HepG2 (cell line): Measurements from ENCODE around the gene GRID1. TPM values are rescaled to one million over a fixed set of nuclear protein-coding genes. Genes with fewer than 3 reads are reported as not detected.

Experiments used
- ATAC-seq: fragments of 200-7000 bp; cut with Tn5 transposase; 3 replicates; pipeline ENCODE4 v1.9.1; 2020; ENCODE audit warnings: mild to moderate bottlenecking, moderate library complexity
- BruUV-seq: library from RNA; stranded (reverse); fragments of 400-500 nt; replicated peaks from 2 replicates; lab custom pipeline; 2021; lab: Mats Ljungman, UMichigan
- CTCF ChIA-PET: fragments of 300-600 bp; formaldehyde crosslinking; extraction: SDS; loops from one replicate; lab custom pipeline; 2021; ENCODE audit warnings: low total read pairs, inconsistent platforms, low intra/inter-chr PET ratio; lab: Yijun Ruan, JAX
- POLR2A ChIA-PET: fragments of 350-600 bp; sonication (Branson Sonifier 250); formaldehyde crosslinking; loops from one replicate; lab custom pipeline; 2020; ENCODE audit warnings: antibody characterized with exemption, inconsistent platforms; lab: Yijun Ruan, JAX
- DNase-seq: peaks from one replicate; pipeline ENCODE4 v3.0.0-alpha.2; 2015; ENCODE audit warnings: low spot score
- FAIRE-seq: peaks from 3 replicates; lab custom pipeline; 2011; peaks lifted over from hg19 to GRCh38; lab: Jason Lieb, UNC
- H2AFZ ChIP-seq: one replicate; pipeline ENCODE4 v1.6.1; 2011; ENCODE audit warnings: low read length, inconsistent platforms
- H3K27ac ChIP-seq: fragments of 300-600 bp; 3 replicates; pipeline ENCODE4 v1.8.0; 2011; ENCODE audit warnings: mixed run types, mild to moderate bottlenecking, mixed read lengths, low read length, inconsistent platforms; ENCODE audit not compliant: insufficient read depth; ENCODE audit errors: extremely low read length
- H3K27me3 ChIP-seq, 2 experiments: fragments of 200-600 bp in 1 of 2; 2 replicates in 1 of 2; 3 replicates in 1 of 2; pipeline versions ENCODE4 v1.6.0 to v1.8.0; 2011; ENCODE audit warnings: low read length in 2 of 2, mild to moderate bottlenecking in 2 of 2, moderate library complexity in 2 of 2, inconsistent platforms in 1 of 2; ENCODE audit not compliant: insufficient read depth in 2 of 2, control insufficient read depth in 1 of 2
- H3K36me3 ChIP-seq, 2 experiments: fragments of 200-600 bp in 1 of 2; replicated peaks in 1 of 2; 2 replicates in 1 of 2; 3 replicates in 1 of 2; pipeline versions ENCODE4 v1.5.1 to v1.8.0; 2011; ENCODE audit warnings: low read length in 2 of 2, inconsistent platforms in 1 of 2; ENCODE audit not compliant: insufficient read depth in 2 of 2, control insufficient read depth in 1 of 2
- H3K4me1 ChIP-seq: 2 replicates; pipeline ENCODE4 v1.5.1; 2012; ENCODE audit warnings: low read length, inconsistent platforms; ENCODE audit not compliant: insufficient read depth
- H3K4me2 ChIP-seq: 2 replicates; pipeline ENCODE4 v1.6.0; 2011; ENCODE audit warnings: low read depth, low read length, inconsistent platforms
- H3K4me3 ChIP-seq, 3 experiments: fragments of 200-600 bp in 1 of 3; sonication (generic), shearing (Covaris generic) in 1 of 3; replicated peaks in 1 of 3; 2 replicates each; pipeline ENCODE4 v1.5.1; 2011 to 2016; ENCODE audit warnings: low read length in 3 of 3, inconsistent platforms in 2 of 3, low read depth in 2 of 3, mild to moderate bottlenecking in 2 of 3, control low read depth in 1 of 3, mixed read lengths in 1 of 3; ENCODE audit not compliant: insufficient read depth in 1 of 3
- H3K79me2 ChIP-seq: one replicate; pipeline ENCODE4 v1.6.1; 2011; ENCODE audit warnings: low read length, inconsistent platforms; ENCODE audit not compliant: insufficient read depth
- H3K9ac ChIP-seq: 2 replicates; pipeline ENCODE4 v1.6.0; 2011; ENCODE audit warnings: mild to moderate bottlenecking, low read depth, low read length, inconsistent platforms; ENCODE audit not compliant: insufficient read depth
- H3K9me3 ChIP-seq: 2 replicates; pipeline ENCODE4 v1.5.1; 2012; ENCODE audit warnings: mild to moderate bottlenecking, low read length
- H4K20me1 ChIP-seq: 2 replicates; pipeline ENCODE4 v1.6.0; 2011; ENCODE audit warnings: inconsistent platforms, mild to moderate bottlenecking, low read length, moderate library complexity; ENCODE audit not compliant: insufficient read depth
- BHLHE40 ChIP-seq: IDR thresholded peaks from 2 replicates; pipeline ENCODE4 v1.6.1; 2011; ENCODE audit warnings: low read length, improper control_type of control experiment
- CEBPB ChIP-seq: IDR thresholded peaks from 2 replicates; pipeline ENCODE4 v1.6.1; 2011; ENCODE audit warnings: low read depth, low read length, improper control_type of control experiment, borderline replicate concordance
- FOXO1 ChIP-seq: sonication (generic); formaldehyde crosslinking; IDR thresholded peaks from 2 replicates; pipeline ENCODE4 v1.4.0; 2020; ENCODE audit warnings: missing genetic modification reagents
- KLF6 ChIP-seq: IDR thresholded peaks from 2 replicates; pipeline ENCODE4 v1.8.0; 2016; ENCODE audit warnings: missing biosample characterization, missing genetic modification reagents
- MBD4 ChIP-seq: IDR thresholded peaks from 2 replicates; pipeline ENCODE4 v1.6.1; 2012; ENCODE audit warnings: low read length, inconsistent platforms, borderline replicate concordance
- NFE2L1 ChIP-seq: sonication (generic); formaldehyde crosslinking; IDR thresholded peaks from 2 replicates; pipeline ENCODE4 v1.4.0; 2020; ENCODE audit warnings: missing genetic modification reagents, mild to moderate bottlenecking, borderline replicate concordance
- RELA ChIP-seq: sonication (generic); formaldehyde crosslinking; IDR thresholded peaks from 2 replicates; pipeline ENCODE4 v1.4.0; 2020; ENCODE audit warnings: missing genetic modification reagents
- TCF12 ChIP-seq, 2 experiments: fragments of 450-650 bp in 1 of 2; sonication (generic) in 1 of 2; formaldehyde crosslinking in 1 of 2; IDR thresholded peaks; 2 replicates each; pipeline versions ENCODE4 v1.6.1 to v1.8.0; 2017 to 2022; ENCODE audit warnings: antibody characterized with exemption in 1 of 2, mild to moderate bottlenecking in 1 of 2, missing genetic modification reagents in 1 of 2, moderate library complexity in 1 of 2
- TFE3 ChIP-seq: IDR thresholded peaks from 2 replicates; pipeline ENCODE4 v1.6.1; 2016
- ZFP1 ChIP-seq: IDR thresholded peaks from 2 replicates; pipeline ENCODE4 v1.6.1; 2016
- ZKSCAN8 ChIP-seq: IDR thresholded peaks from 2 replicates; pipeline ENCODE4 v1.6.1; 2016; ENCODE audit warnings: borderline replicate concordance, missing genetic modification reagents, missing compliant biosample characterization
- ZNF274 ChIP-seq: sonication (generic); formaldehyde crosslinking; IDR thresholded peaks from 2 replicates; pipeline ENCODE4 v1.5.1; 2020; ENCODE audit warnings: mild to moderate bottlenecking, missing genetic modification reagents
- ZNF282 ChIP-seq: fragments of 450-650 bp; IDR thresholded peaks from 2 replicates; pipeline ENCODE4 v1.6.1; 2018; ENCODE audit not compliant: partially characterized antibody
- ZNF326 ChIP-seq: sonication (generic); formaldehyde crosslinking; IDR thresholded peaks from 2 replicates; pipeline ENCODE4 v1.4.0; 2020; ENCODE audit warnings: missing genetic modification reagents, borderline replicate concordance
- ZNF577 ChIP-seq: sonication (generic); formaldehyde crosslinking; IDR thresholded peaks from 2 replicates; pipeline ENCODE4 v1.4.0; 2020; ENCODE audit warnings: mild to moderate bottlenecking, low read depth, missing genetic modification reagents, borderline replicate concordance
- ZNF883 ChIP-seq: sonication (generic); formaldehyde crosslinking; IDR thresholded peaks from 2 replicates; pipeline ENCODE4 v1.5.1; 2020; ENCODE audit warnings: mild to moderate bottlenecking, missing genetic modification reagents; ENCODE audit errors: not compliant biosample characterization
- ZSCAN9 ChIP-seq: IDR thresholded peaks from 2 replicates; pipeline ENCODE4 v1.6.1; 2016; ENCODE audit warnings: borderline replicate concordance
- WGBS: methylation state at CpG from one replicate; pipeline ENCODE4 v1.1.6; 2017; ENCODE audit warnings: low lambda C conversion rate; 5-methylcytosine and 5-hydroxymethylcytosine counted together
- in situ Hi-C: cut with HindIII; loops from 2 replicates; pipeline ENCODE4 v1.10.0; 2017; ENCODE audit warnings: low pct_unique_long_range_greater_than_20kb; ENCODE audit not compliant: extremely low pct_ligation_motif_present
- intact Hi-C: fragments of 100-400 bp; cut with micrococcal nuclease; formaldehyde crosslinking; loops from one replicate; pipeline ENCODE4 v1.10.0; 2022; ENCODE audit not compliant: unreplicated experiment
- polyA plus RNA-seq, 8 experiments: library from polyadenylated mRNA; depleted of rRNA in 3 of 8; stranded (reverse) in 7 of 8; unstranded in 1 of 8; fragments of >200 nt; fragmentation: Illumina TruSeq in 4 of 8; extraction: Trizol in 4 of 8; gene quantifications; 2 replicates each; pipeline versions ENCODE4 v1.2.1 to v1.2.3, GENCODE V29; 2011 to 2016; ENCODE audit warnings: low read depth in 4 of 8, missing spikeins in 1 of 8, mixed read lengths in 1 of 8; ENCODE audit not compliant: insufficient read depth in 1 of 8
- total RNA-seq, 5 experiments: library from RNA; depleted of rRNA; stranded (reverse); fragments of >200 nt; fragmentation: Illumina TruSeq; extraction: Trizol; gene quantifications; 2 replicates each; pipeline ENCODE4 v1.2.3, GENCODE V29; 2016; ENCODE audit warnings: low read depth in 1 of 5
- TF ChIP-seq, protein P1 (sequence below): sonication (generic); formaldehyde crosslinking; IDR thresholded peaks from 2 replicates; pipeline ENCODE4 v1.4.0; 2020; ENCODE audit warnings: low read depth, mild to moderate bottlenecking, missing genetic modification reagents
- TF ChIP-seq, protein P2 (sequence below): sonication (generic); formaldehyde crosslinking; IDR thresholded peaks from 2 replicates; pipeline ENCODE4 v1.5.1; 2020; ENCODE audit warnings: missing genetic modification reagents, mild to moderate bottlenecking, borderline replicate concordance

Gene GRID1
- total and polyA plus RNA-seq, 2 of the 13 experiments (the other 11 are each of a cell fraction or from before 2014, with no cell fraction given) = 0.05 TPM; not detected in 1

DNA sequence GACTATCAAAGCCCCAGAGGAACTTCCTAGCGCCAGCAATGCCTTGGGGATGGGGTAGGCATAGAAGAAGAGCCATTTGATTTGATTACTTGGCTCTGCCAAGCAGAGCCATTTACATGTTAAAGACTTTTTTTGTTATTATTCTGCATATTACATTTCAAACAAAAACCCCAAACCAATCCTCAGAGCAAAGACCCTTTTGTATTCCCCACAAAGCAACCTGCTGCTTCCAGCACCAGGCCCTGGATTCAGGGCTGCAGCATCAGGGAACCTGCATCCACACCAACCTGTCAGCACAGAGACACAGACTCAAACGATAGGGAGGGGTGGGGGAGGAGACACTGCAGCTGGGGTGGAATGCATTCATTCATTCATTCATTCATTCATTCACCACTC lies 73.2 kb downstream of the GRID1 start (continued):
- no peak for TF ChIP-seq ZNF274 (CRISPR knock-in tag)
- TF ChIP-seq BHLHE40 = no peak
- no peak for TF ChIP-seq NFE2L1 (CRISPR knock-in tag)
- no peak for TF ChIP-seq FOXO1 (CRISPR knock-in tag)
- TF ChIP-seq ZSCAN9 (CRISPR knock-in tag) = no peak
- TF ChIP-seq ZNF577 (CRISPR knock-in tag) = no peak

DNA sequence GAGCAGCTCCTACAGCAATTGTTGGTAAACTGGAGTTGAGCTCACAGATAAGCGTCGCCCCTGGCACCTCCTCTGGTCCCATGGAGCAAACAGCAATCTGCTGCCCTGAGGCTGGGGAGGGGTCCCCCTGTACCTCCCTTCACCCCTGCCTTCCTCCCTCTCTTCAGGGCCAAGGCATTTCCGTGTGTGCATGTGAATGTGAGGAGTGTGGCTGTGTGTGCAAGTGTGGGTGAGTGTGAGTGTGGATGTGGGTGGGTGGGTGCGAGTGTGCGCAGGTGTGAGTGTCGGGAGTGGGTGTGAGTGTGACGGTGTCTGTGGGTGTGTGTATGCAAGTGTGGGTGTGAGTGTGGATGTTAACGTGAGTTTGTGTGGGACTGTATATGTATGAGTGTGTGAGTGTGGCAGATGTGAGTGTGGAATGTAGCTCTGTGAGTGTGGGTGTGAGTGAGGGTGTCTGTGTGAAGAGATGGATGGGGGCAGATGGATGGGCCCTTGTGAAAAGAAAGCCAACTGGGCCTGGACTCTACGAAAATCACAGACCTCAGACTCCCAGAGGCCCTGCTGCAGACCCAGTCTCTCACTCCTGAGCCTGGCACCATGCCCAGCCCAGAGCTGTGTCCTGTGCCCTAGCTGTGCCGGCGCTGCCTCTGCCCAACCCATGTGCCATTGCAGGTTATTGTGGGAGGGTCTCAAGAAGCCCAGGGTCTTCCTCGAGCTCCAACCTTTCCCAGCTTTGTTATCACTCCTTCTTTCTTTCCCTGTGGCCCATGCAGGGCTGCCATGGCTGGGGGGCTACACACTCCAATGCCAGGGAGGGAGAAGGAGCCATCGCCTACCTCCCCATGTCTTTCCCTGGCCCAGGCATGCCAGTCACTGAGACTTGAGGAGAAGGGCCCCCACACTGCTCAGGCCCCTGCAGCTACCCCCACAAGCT lies 73.9 kb downstream of the GRID1 start:
- no TSS peak for BruUV-seq
- H3K27me3 ChIP-seq = peaks cover 5 to 24% of the 10 kb centered on the region in 2 experiments; a peak in 4 of 5 replicates
- no peaks in the 10 kb centered on the region for H3K36me3 ChIP-seq
- intact Hi-C loops = no loop called here
- no peak overlapping the region for H3K9ac ChIP-seq
- no peak overlapping the region for H3K4me2 ChIP-seq
- CTCF ChIA-PET = no interaction called here
- H3K4me3 ChIP-seq = no peak overlapping the region
- no peak overlapping the region for H2AFZ ChIP-seq
- H3K9me3 ChIP-seq = no peaks in the 10 kb centered on the region
- H4K20me1 ChIP-seq = no peaks in the 10 kb centered on the region
- no peak for DNase-seq
- WGBS = 10% methylated on average over 10 of the region's 13 CpGs
- in situ Hi-C loops = no loop called here
- FAIRE-seq = no peak
- ATAC-seq = no peak
- no peaks in the 10 kb centered on the region for H3K79me2 ChIP-seq
- no peak overlapping the region for H3K27ac ChIP-seq
- H3K4me1 ChIP-seq = no peaks in the 10 kb centered on the region
- POLR2A ChIA-PET = no interaction called here
- TF ChIP-seq, protein P1, sequence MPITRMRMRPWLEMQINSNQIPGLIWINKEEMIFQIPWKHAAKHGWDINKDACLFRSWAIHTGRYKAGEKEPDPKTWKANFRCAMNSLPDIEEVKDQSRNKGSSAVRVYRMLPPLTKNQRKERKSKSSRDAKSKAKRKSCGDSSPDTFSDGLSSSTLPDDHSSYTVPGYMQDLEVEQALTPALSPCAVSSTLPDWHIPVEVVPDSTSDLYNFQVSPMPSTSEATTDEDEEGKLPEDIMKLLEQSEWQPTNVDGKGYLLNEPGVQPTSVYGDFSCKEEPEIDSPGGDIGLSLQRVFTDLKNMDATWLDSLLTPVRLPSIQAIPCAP (CRISPR knock-in tag) = no peak
- TF ChIP-seq ZFP1 (CRISPR knock-in tag) = no peak
- no peak for TF ChIP-seq KLF6 (CRISPR knock-in tag)
- no peak for TF ChIP-seq ZNF883 (CRISPR knock-in tag)
- no peak for TF ChIP-seq TFE3 (CRISPR knock-in tag)
- no peak for TF ChIP-seq ZNF577 (CRISPR knock-in tag)
- TF ChIP-seq RELA (CRISPR knock-in tag) = no peak
- no peak for TF ChIP-seq MBD4
- TF ChIP-seq, protein P2, sequence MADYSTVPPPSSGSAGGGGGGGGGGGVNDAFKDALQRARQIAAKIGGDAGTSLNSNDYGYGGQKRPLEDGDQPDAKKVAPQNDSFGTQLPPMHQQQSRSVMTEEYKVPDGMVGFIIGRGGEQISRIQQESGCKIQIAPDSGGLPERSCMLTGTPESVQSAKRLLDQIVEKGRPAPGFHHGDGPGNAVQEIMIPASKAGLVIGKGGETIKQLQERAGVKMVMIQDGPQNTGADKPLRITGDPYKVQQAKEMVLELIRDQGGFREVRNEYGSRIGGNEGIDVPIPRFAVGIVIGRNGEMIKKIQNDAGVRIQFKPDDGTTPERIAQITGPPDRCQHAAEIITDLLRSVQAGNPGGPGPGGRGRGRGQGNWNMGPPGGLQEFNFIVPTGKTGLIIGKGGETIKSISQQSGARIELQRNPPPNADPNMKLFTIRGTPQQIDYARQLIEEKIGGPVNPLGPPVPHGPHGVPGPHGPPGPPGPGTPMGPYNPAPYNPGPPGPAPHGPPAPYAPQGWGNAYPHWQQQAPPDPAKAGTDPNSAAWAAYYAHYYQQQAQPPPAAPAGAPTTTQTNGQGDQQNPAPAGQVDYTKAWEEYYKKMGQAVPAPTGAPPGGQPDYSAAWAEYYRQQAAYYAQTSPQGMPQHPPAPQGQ = no peak
- TF ChIP-seq CEBPB = no peak
- TF ChIP-seq ZKSCAN8 = no peak
- TF ChIP-seq ZNF282 = no peak
- TF ChIP-seq ZNF326 (CRISPR knock-in tag) = no peak
- no peak for TF ChIP-seq TCF12 (IDR thresholded peaks at IDR 0.05)
- no peak for TF ChIP-seq TCF12 (CRISPR knock-in tag; IDR thresholded peaks at IDR 0.05)
